GM12874 (cell line): ENCODE data around the gene SEC16B.

Source experiments
- CTCF ChIP-seq: IDR thresholded peaks from 2 replicates; pipeline ENCODE4 v1.5.1; 2011; ENCODE audit warnings: low read depth, mild to moderate bottlenecking, control low read depth, low read length, moderate library complexity; ENCODE audit not compliant: insufficient read depth

Gene SEC16B

GRCh38 chr1:177928952-177929351 is 40.9 kb downstream of the SEC16B start:
- TF ChIP-seq CTCF = no peak

- TF ChIP-seq CTCF = no peak
Observed at GRCh38 chr1:177928194-177928593, 41.7 kb downstream of the SEC16B start.

GRCh38 chr1:177927021-177927596 is 42.7 kb downstream of the SEC16B start:
- TF ChIP-seq CTCF = no peak

GRCh38 chr1:177926201-177926600 is 43.7 kb downstream of the SEC16B start:
- TF ChIP-seq CTCF = no peak

GRCh38 chr1:177925006-177925405 is 44.9 kb downstream of the SEC16B start:
- no peak for TF ChIP-seq CTCF

- TF ChIP-seq CTCF = no peak
Observed at GRCh38 chr1:177923441-177923840, 46.4 kb downstream of the SEC16B start.

GRCh38 chr1:177922209-177922608 is 47.6 kb downstream of the SEC16B start:
- TF ChIP-seq CTCF = no peak
